ENCODE measurements around the gene PIF1. TPM values are rescaled to one million over a fixed set of nuclear protein-coding genes. Genes with fewer than 3 reads are reported as not detected.
A peak's percentile ranks its signal among the peaks of the same experiment; 100 is the strongest.

Gene PIF1
- total RNA-seq, 1 donor from 2014 or later = 19.1 TPM

DNA sequence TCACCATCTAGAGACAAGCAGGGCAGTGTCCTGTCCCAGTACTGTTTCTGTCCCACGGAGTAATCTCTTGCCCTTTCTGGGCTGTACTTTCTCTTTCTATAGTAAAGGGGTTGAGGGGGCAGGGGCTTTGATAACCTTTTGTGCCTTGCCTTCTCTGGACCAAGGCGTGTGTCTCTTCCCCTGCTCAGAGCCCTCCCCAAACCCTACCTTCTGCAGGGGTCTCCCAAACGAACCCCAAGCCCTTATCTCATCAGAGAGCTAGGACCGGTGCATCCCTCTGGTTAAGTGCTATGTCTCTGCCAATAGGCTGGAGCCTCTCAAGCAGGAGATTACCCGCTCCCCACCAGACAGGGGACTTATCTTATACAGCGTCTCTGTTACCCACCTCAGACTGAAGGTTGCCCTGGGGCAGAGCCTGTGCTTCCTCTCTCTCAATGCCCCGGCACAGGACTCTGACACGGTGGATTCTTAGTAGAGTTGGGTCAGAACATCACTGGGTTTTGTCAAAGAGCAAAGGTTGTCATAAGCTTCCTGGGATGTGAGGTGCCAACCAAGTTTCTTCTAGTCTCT, 19.2 kb upstream of the PIF1 start:
- no peaks in the 10 kb centered on the region for H3K9me3 Mint-ChIP-seq
- intact Hi-C loops (cut with micrococcal nuclease) = no loop called here
- no peaks in the 10 kb centered on the region for H3K27me3 Mint-ChIP-seq (ENCODE audit: insufficient read depth)
- peaks cover 14% of the 10 kb centered on the region for H3K36me3 Mint-ChIP-seq (ENCODE audit: low read depth)
- peak overlapping the region; percentile 92 for H3K4me3 Mint-ChIP-seq
- H3K4me1 Mint-ChIP-seq (ENCODE audit: low read depth) = peaks cover 68% of the 10 kb centered on the region
- H3K27ac Mint-ChIP-seq = peak overlapping the region; percentile 80
- no peak for DNase-seq (ENCODE audit: low spot score)

DNA sequence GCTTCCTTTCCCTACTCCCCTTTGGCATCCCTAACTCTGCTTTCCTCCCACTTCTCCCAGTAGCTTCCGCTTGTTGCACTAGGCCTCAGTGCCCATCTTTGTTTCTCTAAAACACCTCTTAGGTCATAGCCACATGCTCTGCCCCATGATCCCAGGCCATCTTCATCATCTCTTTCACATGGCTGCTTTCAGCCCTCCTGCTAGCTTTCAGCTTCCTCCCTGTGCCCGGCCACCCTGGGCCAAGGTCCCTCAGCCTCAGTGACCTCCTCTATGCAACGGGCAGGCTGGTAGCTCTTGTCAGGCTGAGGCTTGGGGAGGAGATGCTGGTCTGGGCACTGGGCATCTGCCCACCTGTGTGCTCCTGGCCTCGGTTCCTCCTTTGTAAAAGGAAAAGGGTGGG, 18.5 kb upstream of the PIF1 start:
- H3K9me3 Mint-ChIP-seq = no peaks in the 10 kb centered on the region
- no peaks in the 10 kb centered on the region for H3K27me3 Mint-ChIP-seq (ENCODE audit: insufficient read depth)
- DNase-seq (ENCODE audit: low spot score) = no peak
- H3K4me1 Mint-ChIP-seq (ENCODE audit: low read depth) = peaks cover 68% of the 10 kb centered on the region
- H3K4me3 Mint-ChIP-seq = peak overlapping the region; percentile 92
- peaks cover 14% of the 10 kb centered on the region for H3K36me3 Mint-ChIP-seq (ENCODE audit: low read depth)
- peak overlapping the region; percentile 80 for H3K27ac Mint-ChIP-seq
- intact Hi-C loops (cut with micrococcal nuclease) = no loop called here

DNA sequence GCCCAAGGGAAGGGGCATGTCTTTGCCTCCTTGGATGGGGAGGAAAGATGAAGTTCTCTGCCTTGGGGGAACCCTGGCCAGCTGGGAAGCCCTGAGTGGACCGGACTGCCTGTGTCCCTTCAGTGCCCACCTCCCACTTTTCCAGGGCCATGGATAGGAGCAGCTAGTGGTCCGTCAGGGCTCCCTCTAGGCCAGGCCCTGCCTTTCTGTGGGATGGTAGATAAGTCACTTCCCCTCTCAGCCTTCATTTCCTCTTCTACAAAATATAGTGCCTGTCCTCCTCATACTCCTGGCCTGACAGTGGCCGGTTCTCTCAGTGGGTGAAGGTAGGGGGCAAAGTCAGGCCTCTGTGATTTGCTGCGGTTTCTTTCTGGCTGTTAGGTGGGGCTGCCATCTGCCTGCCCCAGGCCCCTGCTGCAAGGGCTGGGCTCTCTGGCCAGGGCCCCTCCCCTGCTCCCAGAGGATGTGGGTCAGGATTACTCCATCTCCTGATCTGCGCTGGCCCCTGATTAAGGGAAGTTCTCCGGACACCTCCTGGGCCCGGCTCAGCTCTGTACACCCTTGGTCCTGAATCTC, 17.6 kb upstream of the PIF1 start:
- intact Hi-C loops (cut with micrococcal nuclease) = no loop called here
- Mint-ChIP-seq H3K4me1 (ENCODE audit: low read depth) (peaks cover 73% of the 10 kb centered on the region), H3K4me3 (peak overlapping the region; percentile 92)

DNA sequence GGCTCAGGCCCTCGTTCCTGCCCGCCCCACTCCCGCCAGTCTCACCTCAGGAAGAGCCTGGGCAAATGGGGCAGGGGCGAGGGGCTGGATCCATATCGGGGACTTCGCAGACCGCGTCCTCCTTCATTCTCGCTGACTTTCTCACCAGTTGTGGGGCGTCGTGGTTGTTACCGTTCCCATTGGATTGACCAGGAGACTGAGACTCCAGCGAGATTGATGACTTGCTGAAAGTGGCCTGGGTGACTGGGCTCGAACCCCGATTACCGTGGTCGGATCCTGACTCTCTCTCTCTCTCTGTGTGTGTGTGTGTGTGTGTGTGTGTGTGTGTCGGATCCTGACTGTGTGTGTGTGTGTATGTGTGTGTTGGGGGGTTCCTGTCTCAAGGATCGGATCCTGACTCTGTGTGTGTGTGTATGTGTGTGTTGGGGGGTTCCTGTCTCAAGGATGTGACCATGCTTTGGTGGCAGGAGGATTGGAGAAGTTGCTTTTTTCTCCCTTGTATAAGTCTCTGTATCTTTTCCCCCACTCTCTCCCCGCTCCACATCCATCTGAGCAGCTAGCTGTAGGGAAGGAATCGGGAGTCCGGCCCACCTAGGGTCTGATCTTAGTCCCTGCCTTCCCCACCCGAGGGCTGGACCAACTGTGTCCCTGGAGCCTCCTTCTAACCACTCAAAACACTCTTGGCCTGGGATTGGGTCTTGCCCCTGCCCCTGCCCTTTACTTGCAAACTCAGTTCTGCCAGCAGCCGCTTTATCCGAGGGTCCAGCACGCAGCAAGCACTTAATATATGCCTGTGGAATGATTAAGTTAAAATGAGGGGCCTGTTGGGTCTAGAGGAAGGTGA, 16.9 kb upstream of the PIF1 start:
- no peaks in the 10 kb centered on the region for H3K27me3 Mint-ChIP-seq (ENCODE audit: insufficient read depth)
- H3K4me1 Mint-ChIP-seq (ENCODE audit: low read depth) = peaks cover 75% of the 10 kb centered on the region
- peak overlapping the region; percentile 92 for H3K4me3 Mint-ChIP-seq
- intact Hi-C loops (cut with micrococcal nuclease) = no loop called here
- no peak for DNase-seq (ENCODE audit: low spot score)
- peaks cover 5% of the 10 kb centered on the region for H3K36me3 Mint-ChIP-seq (ENCODE audit: low read depth)
- H3K27ac Mint-ChIP-seq = peak overlapping the region; percentile 91
- H3K9me3 Mint-ChIP-seq = no peaks in the 10 kb centered on the region

More for the DNA sequence above, 17.6 kb upstream of the PIF1 start:
- no peaks in the 10 kb centered on the region for H3K9me3 Mint-ChIP-seq
- peak overlapping the region; percentile 91 for H3K27ac Mint-ChIP-seq
- no peak for DNase-seq (ENCODE audit: low spot score)
- no peaks in the 10 kb centered on the region for H3K27me3 Mint-ChIP-seq (ENCODE audit: insufficient read depth)
- H3K36me3 Mint-ChIP-seq (ENCODE audit: low read depth) = peaks cover 8% of the 10 kb centered on the region

DNA sequence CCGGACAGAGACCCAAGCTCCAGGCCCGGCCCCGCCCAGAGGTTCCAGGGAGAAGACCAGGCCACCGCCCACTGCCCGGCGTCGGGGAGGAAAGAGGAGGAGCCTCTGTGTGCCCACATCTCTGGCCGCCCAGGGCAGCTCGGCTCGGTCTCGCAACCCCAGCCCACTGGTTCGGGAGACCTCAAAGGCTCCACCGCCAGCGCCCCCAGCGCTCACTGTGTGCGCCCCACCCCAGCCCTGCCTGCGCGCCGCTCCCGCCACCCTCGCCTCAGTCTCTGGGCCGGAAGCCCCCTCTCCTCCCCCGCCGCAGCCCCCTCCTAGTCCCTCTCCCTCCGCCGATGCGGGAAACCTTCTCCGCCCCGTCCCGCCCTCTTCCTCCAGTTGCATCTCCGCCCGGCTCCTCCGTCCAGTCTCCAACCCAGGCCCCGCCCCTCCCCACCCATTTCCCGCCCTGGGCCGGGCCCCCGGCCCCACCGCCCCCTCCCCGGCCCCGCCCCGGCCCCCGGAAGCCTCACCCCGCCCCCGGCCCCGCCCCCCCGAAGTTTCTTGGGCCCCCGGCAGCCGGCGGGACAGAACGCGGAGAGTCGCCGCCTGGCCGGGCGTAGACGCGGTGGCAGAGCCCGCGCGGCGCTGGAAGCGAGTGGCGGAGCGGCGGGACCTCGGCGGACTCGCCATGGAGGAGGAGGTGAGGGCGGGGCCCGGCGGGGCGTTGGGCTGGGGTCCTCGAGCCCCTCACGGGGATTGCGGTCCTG, 16.1 kb upstream of the PIF1 start, which contains the start of gene PLEKHO2:
PLEKHO2 (plus strand) TSS at position 572 of the 752 bp plus-strand sequence; CDS start at position 674, 102 bp downstream.
- Mint-ChIP-seq H3K27me3 (ENCODE audit: insufficient read depth) (no peaks in the 10 kb centered on the region), H3K9me3 (no peaks in the 10 kb centered on the region), H3K4me3 (peak within 1 kb of the TSS; percentile 92), H3K36me3 (ENCODE audit: low read depth) (peaks cover 4% of the 10 kb centered on the region), H3K4me1 (ENCODE audit: low read depth) (peaks cover 73% of the 10 kb centered on the region), H3K27ac (peak within 1 kb of the TSS; percentile 91)
- intact Hi-C loops (cut with micrococcal nuclease) = loop anchor here (1.0 to 2.0 kb wide), 4 partner anchors 16 to 149 kb away; partner anchors contain the start of gene PIF1
- peak; percentile 90 for DNase-seq (ENCODE audit: low spot score)

DNA sequence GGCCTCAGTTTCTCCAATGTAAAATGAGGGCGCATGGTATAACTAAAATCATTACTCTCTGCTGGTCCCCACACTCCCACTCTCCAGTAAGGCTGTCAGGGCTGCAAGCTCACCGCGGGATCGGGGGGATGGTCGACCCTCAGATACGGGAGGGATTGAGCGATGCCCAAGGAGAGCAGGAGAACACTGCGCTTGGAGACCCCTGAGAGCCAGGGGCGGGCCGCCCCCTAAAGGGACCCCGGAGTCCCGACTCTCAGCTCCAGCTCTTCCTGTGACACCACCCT, 15.6 kb upstream of the PIF1 start:
- no peak for DNase-seq (ENCODE audit: low spot score)
- H3K36me3 Mint-ChIP-seq (ENCODE audit: low read depth) = peaks cover 4% of the 10 kb centered on the region
- H3K4me3 Mint-ChIP-seq = peak overlapping the region; percentile 84
- H3K27ac Mint-ChIP-seq = peak overlapping the region; percentile 64
- H3K27me3 Mint-ChIP-seq (ENCODE audit: insufficient read depth) = no peaks in the 10 kb centered on the region
- intact Hi-C loops (cut with micrococcal nuclease) = loop anchor here (1.0 to 2.0 kb wide), 4 partner anchors 16 to 150 kb away; partner anchors contain the start of gene PIF1
- H3K4me1 Mint-ChIP-seq (ENCODE audit: low read depth) = peaks cover 74% of the 10 kb centered on the region
- H3K9me3 Mint-ChIP-seq = no peaks in the 10 kb centered on the region

DNA sequence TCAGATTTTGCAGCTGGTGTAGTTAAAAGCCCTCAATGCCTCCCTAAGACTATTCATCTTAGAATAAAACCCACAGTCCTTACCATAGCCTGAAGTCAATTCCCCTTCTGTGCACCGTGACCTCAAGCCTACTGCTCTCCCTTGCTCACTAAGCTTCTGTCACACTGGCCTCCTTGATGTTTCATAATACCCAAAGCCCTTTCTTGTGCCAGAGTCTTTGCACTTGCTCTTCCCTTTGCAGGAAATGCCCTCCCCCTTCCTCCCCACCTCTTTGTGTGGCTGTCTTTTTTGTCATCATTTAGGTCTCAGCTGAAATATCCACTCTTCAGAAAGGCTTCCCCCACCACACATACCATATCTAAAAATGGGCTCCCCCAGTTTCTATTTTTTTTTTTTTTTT, 12.1 kb upstream of the PIF1 start:
- H3K27ac Mint-ChIP-seq = peak overlapping the region; percentile 84
- peaks cover 46% of the 10 kb centered on the region for H3K4me1 Mint-ChIP-seq (ENCODE audit: low read depth)
- DNase-seq (ENCODE audit: low spot score) = peak; percentile 44
- intact Hi-C loops (cut with micrococcal nuclease) = loop anchor here (5.0 kb wide), 2 partner anchors 450 to 675 kb away; partner anchors contain the start of genes PPIB and TRIP4
- no peaks in the 10 kb centered on the region for H3K9me3 Mint-ChIP-seq
- H3K4me3 Mint-ChIP-seq = peak overlapping the region; percentile 39
- no peaks in the 10 kb centered on the region for H3K36me3 Mint-ChIP-seq (ENCODE audit: low read depth)
- no peaks in the 10 kb centered on the region for H3K27me3 Mint-ChIP-seq (ENCODE audit: insufficient read depth)

DNA sequence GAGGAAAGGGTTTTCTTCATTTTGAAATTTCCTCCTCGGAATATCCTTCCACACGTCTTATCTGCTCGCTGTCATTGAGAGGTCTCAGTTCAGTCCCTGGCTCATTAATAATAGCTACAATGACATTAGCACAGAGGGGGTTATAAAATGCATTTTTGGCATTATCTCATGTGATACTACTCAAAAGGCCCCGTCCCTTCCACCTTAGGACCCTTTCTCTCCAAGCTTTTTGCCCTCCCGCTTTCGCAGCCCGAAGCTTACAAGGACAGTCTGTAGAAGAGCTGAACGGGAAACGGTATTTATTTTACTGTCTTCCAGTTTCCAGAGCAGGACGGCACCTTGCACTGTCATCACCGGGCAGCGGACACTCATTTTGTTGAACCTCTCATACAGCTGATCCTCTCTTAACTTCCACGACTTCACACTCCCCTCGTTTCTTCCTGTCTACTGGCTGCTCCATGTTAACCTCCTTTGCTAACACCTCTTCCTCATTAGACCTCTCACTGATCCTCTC, 10.6 kb upstream of the PIF1 start:
- H3K9me3 Mint-ChIP-seq = no peaks in the 10 kb centered on the region
- intact Hi-C loops (cut with micrococcal nuclease) = loop anchor here (5.0 kb wide), 2 partner anchors 449 to 674 kb away; partner anchors contain the start of genes PPIB and TRIP4
- H3K36me3 Mint-ChIP-seq (ENCODE audit: low read depth) = no peaks in the 10 kb centered on the region
- DNase-seq (ENCODE audit: low spot score) = no peak
- H3K4me1 Mint-ChIP-seq (ENCODE audit: low read depth) = peaks cover 41% of the 10 kb centered on the region
- no peaks in the 10 kb centered on the region for H3K27me3 Mint-ChIP-seq (ENCODE audit: insufficient read depth)
- H3K4me3 Mint-ChIP-seq = peak overlapping the region; percentile 57
- H3K27ac Mint-ChIP-seq = peak overlapping the region; percentile 80

DNA sequence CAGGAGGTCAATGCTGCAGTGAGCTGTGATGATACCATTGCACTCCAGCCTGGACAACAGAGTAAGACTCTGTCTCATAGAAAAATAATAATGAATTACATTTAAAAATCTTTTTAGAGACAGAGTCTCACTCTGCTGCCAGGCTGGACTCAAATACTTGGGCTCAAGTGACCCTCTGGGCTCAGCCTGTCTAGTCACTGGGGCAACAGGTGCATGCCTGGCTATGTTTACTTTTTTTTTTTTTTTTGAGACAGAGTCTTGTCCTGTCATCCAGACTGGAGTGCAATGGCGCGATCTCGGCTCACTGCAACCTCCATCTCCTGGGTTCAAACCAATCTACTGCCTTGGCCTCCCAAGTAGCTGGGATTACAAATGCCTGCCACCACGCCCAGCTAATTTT, 8.2 kb upstream of the PIF1 start:
- no peaks in the 10 kb centered on the region for H3K27me3 Mint-ChIP-seq (ENCODE audit: insufficient read depth)
- intact Hi-C loops (cut with micrococcal nuclease) = no loop called here
- DNase-seq (ENCODE audit: low spot score) = no peak
- H3K4me1 Mint-ChIP-seq (ENCODE audit: low read depth) = peaks cover 37% of the 10 kb centered on the region
- H3K36me3 Mint-ChIP-seq (ENCODE audit: low read depth) = no peaks in the 10 kb centered on the region
- no peaks in the 10 kb centered on the region for H3K9me3 Mint-ChIP-seq
- H3K27ac Mint-ChIP-seq = no peak overlapping the region
- H3K4me3 Mint-ChIP-seq = no peak overlapping the region

DNA sequence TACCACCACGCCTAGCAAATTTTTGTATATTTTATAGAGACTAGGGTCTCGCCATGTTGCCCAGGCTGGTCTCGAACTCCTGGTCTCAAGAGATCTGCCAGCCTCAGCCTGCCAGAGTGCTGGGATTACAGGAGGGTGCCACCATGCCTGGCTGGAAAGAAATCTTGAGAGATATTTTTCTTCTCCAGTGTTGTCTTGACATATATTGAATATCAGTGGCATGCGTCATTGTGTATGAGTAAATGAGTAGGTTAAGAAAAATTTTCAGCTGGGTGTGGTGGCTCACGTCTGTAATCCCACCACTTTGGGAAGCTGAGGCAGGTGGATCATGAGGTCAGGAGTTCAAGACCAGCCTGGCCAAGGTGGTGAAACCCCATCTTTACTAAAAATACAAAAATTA, 3.5 kb upstream of the PIF1 start:
- H3K4me1 Mint-ChIP-seq (ENCODE audit: low read depth) = peaks cover 27% of the 10 kb centered on the region
- no peak overlapping the region for H3K4me3 Mint-ChIP-seq
- no peaks in the 10 kb centered on the region for H3K9me3 Mint-ChIP-seq
- no peak overlapping the region for H3K27ac Mint-ChIP-seq
- intact Hi-C loops (cut with micrococcal nuclease) = loop anchor here (10.0 kb wide), 2 partner anchors 356 to 734 kb away; partner anchors contain the start of genes CIAO2A, CLPX and SNX1
- no peak for DNase-seq (ENCODE audit: low spot score)
- H3K36me3 Mint-ChIP-seq (ENCODE audit: low read depth) = no peaks in the 10 kb centered on the region
- H3K27me3 Mint-ChIP-seq (ENCODE audit: insufficient read depth) = no peaks in the 10 kb centered on the region

DNA sequence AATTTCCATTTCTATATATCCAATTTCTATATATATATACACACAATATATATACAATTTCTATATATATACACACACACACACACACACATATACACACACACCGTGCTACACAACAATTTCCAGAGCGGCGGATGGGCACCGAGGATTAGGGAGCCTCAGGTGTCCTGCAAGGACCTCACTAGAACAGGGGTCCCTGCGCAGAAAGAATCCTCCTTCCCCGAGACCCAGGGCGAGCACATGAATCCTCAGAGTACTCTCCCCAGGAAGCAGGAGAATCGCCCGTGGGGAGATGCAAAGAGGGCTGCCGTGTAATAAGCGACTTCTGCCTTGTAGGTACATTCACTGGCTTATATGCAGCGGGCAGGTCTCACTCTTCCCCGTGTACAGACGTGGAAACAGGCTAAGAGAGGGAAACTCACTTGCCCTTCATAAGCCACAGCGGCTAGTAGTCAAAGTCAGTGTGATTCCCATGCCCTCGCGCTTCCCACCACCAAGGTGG, 467 bp downstream of the PIF1 start:
- intact Hi-C loops (cut with micrococcal nuclease) = loop anchor here (1.0 to 10.0 kb wide), 10 partner anchors 10 to 730 kb away; partner anchors contain the start of genes CIAO2A, CLPX, PARP16 and PLEKHO2
- H3K27ac Mint-ChIP-seq = peak overlapping the region; percentile 91
- H3K4me3 Mint-ChIP-seq = peak overlapping the region; percentile 89
- DNase-seq (ENCODE audit: low spot score) = no peak
- peaks cover 38% of the 10 kb centered on the region for H3K4me1 Mint-ChIP-seq (ENCODE audit: low read depth)
- no peaks in the 10 kb centered on the region for H3K27me3 Mint-ChIP-seq (ENCODE audit: insufficient read depth)
- peaks cover 11% of the 10 kb centered on the region for H3K36me3 Mint-ChIP-seq (ENCODE audit: low read depth)
- no peaks in the 10 kb centered on the region for H3K9me3 Mint-ChIP-seq

DNA sequence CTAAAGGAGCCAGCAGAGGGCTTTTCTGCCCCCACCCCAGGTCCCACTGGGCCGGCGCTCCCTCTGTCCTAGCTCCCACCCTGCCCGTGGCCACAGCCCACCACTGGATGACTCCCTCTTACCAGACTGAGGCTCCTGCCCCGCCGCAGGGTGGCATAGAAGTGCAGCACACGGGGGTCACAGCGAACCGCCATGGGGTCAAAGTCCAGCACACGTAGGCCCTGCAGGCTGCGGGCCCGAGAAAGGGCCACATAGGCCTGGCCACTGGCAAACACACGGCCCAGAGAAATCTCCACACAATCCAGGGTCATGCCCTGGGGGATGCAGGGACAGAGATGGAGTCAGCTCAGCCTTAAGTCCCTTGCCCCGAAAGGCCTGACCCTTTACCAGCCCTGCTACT, 9.0 kb downstream of the PIF1 start:
- Mint-ChIP-seq H3K4me1 (ENCODE audit: low read depth) (peaks cover 5% of the 10 kb centered on the region), H3K27ac (no peak overlapping the region), H3K9me3 (no peaks in the 10 kb centered on the region), H3K4me3 (no peak overlapping the region), H3K36me3 (ENCODE audit: low read depth) (peaks cover 14% of the 10 kb centered on the region), H3K27me3 (ENCODE audit: insufficient read depth) (no peaks in the 10 kb centered on the region)
- no peak for DNase-seq (ENCODE audit: low spot score)
- intact Hi-C loops (cut with micrococcal nuclease) = no loop called here
